ENCODE measurements around the gene HIRIP3.
A peak's percentile ranks its signal among the peaks of the same experiment; 100 is the strongest.

Gene HIRIP3

GRCh38 chr16:29963021-29963743, 32.2 kb downstream of the HIRIP3 start:
- no peak for ATAC-seq (ENCODE audit: insufficient read depth, low read depth)
- Histone ChIP-seq H3K4me2 (ENCODE audit: insufficient read depth, low read length) (peak overlapping the region; percentile 97), H3K9me3 (ENCODE audit: insufficient read depth, low read length, severe bottlenecking) (no peaks in the 10 kb centered on the region), H4K20me1 (ENCODE audit: insufficient read depth, low read length) (no peaks in the 10 kb centered on the region), H3K27ac (ENCODE audit: low read length) (peak overlapping the region; percentile 78), H3K79me2 (ENCODE audit: insufficient read depth, low read length) (peaks cover 8% of the 10 kb centered on the region), H3K4me3 (ENCODE audit: low read depth in 1 of 2, low read length in 2 of 2) (peak overlapping the region in 1 of 2 experiments; percentile 88; a peak in 2 of 4 replicates), H3K36me3 (ENCODE audit: insufficient read depth, low read length) (peaks cover 9% of the 10 kb centered on the region), H3K9ac (ENCODE audit: low read depth, low read length) (peak overlapping the region; percentile 63; the same call in 1 of the 2 replicates), H3K4me1 (ENCODE audit: insufficient read depth, low read length) (peaks cover 21% of the 10 kb centered on the region), H2AFZ (ENCODE audit: low read depth, low read length) (peak overlapping the region; percentile 94; the same call in 1 of the 2 replicates), H3K27me3 (ENCODE audit: insufficient read depth, low read length, poor library complexity) (no peaks in the 10 kb centered on the region)
- TF ChIP-seq EZH2 (IDR thresholded peaks at IDR 0.05; ENCODE audit: borderline replicate concordance, low read depth, low read length, severe bottlenecking): no peak
- no peak for DNase-seq

- no peak for TF ChIP-seq EZH2 (IDR thresholded peaks at IDR 0.05; ENCODE audit: borderline replicate concordance, low read depth, low read length, severe bottlenecking)
- TF ChIP-seq CTCF (IDR thresholded peaks at IDR 0.05; ENCODE audit: borderline replicate concordance, extremely low read depth, low read length, poor library complexity, severe bottlenecking): no peak
- Histone ChIP-seq H3K36me3 (ENCODE audit: insufficient read depth, low read length) (peaks cover 5% of the 10 kb centered on the region; the same call in 1 of the 2 replicates), H4K20me1 (ENCODE audit: insufficient read depth, low read length) (no peaks in the 10 kb centered on the region), H3K79me2 (ENCODE audit: insufficient read depth, low read length) (peaks cover 8% of the 10 kb centered on the region), H2AFZ (ENCODE audit: low read depth, low read length) (peak overlapping the region; percentile 94), H3K9me3 (ENCODE audit: insufficient read depth, low read length, severe bottlenecking) (no peaks in the 10 kb centered on the region), H3K4me3 (ENCODE audit: low read depth in 1 of 2, low read length in 2 of 2) (peak overlapping the region; percentile 29 to 88; a peak in 3 of 4 replicates), H3K27me3 (ENCODE audit: insufficient read depth, low read length, poor library complexity) (no peaks in the 10 kb centered on the region), H3K27ac (ENCODE audit: low read length) (peak overlapping the region; percentile 78), H3K4me2 (ENCODE audit: insufficient read depth, low read length) (peak overlapping the region; percentile 97), H3K4me1 (ENCODE audit: insufficient read depth, low read length) (peaks cover 21% of the 10 kb centered on the region), H3K9ac (ENCODE audit: low read depth, low read length) (peak overlapping the region; percentile 63)
- DNase-seq: no peak
- ATAC-seq (ENCODE audit: insufficient read depth, low read depth): no peak
Observed at GRCh38 chr16:29962344-29962994, 32.9 kb downstream of the HIRIP3 start.

- ATAC-seq (ENCODE audit: insufficient read depth, low read depth) (peak; percentile 89), DNase-seq (peak; percentile 95)
- peak within 1 kb of the TSS; percentile 88 for H3K27ac ChIP-seq (ENCODE audit: low read length)
- H3K27me3 ChIP-seq (ENCODE audit: insufficient read depth, low read length, poor library complexity): no peaks in the 10 kb centered on the region
- H3K4me1 ChIP-seq (ENCODE audit: insufficient read depth, low read length): peaks cover 21% of the 10 kb centered on the region
- H4K20me1 ChIP-seq (ENCODE audit: insufficient read depth, low read length): no peaks in the 10 kb centered on the region
- peaks cover 5% of the 10 kb centered on the region; the same call in 1 of the 2 replicates for H3K36me3 ChIP-seq (ENCODE audit: insufficient read depth, low read length)
- H3K9ac ChIP-seq (ENCODE audit: low read depth, low read length): peak within 1 kb of the TSS; percentile 63
- peak within 1 kb of the TSS; percentile 97 for H3K4me2 ChIP-seq (ENCODE audit: insufficient read depth, low read length)
- H2AFZ ChIP-seq (ENCODE audit: low read depth, low read length): peak within 1 kb of the TSS; percentile 94
- TF ChIP-seq EZH2 (IDR thresholded peaks at IDR 0.05; ENCODE audit: borderline replicate concordance, low read depth, low read length, severe bottlenecking) (no peak), CTCF (IDR thresholded peaks at IDR 0.05; ENCODE audit: borderline replicate concordance, extremely low read depth, low read length, poor library complexity, severe bottlenecking) (peak; percentile 41)
- H3K4me3 ChIP-seq (ENCODE audit: low read depth in 1 of 2, low read length in 2 of 2): peak within 1 kb of the TSS; percentile 29 to 88; a peak in 3 of 4 replicates
- H3K9me3 ChIP-seq (ENCODE audit: insufficient read depth, low read length, severe bottlenecking): no peaks in the 10 kb centered on the region
- peaks cover 8% of the 10 kb centered on the region for H3K79me2 ChIP-seq (ENCODE audit: insufficient read depth, low read length)
Observed at GRCh38 chr16:29961479-29962343, 33.7 kb downstream of the HIRIP3 start, which contains the start of gene TMEM219. TSS of gene TMEM219 (plus strand) at chr16:29962079. CDS start at chr16:29963144, 1,065 bp downstream.

Data from DND-41 (cell line).